Measurements from ENCODE around the gene HLA-A. TPM values are rescaled to one million over a fixed set of nuclear protein-coding genes. Genes with fewer than 3 reads are reported as not detected.

Gene HLA-A
- total RNA-seq, 1 donor from 2014 or later: 479 TPM

DNA sequence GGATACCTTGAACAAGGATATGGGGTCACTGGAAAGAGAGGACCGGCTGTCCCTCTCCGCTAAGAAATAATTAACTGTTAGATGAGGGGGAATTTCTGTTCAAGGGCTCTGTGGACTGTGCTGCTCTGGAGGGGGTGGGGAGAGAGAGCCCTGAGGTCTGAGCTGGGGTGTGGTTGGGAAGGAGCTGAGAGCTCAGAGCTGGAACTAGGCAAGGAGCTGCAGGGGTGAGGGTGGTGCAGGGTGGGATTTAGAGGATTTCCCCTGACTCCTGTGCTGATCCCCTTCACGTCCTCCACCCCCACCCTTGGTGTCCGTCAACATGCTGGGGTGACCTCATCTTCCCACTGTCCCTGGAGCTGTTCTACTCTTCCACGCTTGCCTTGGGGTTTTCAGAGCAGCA is 52.5 kb downstream of the HLA-A start:
- TF ChIP-seq, protein P1, sequence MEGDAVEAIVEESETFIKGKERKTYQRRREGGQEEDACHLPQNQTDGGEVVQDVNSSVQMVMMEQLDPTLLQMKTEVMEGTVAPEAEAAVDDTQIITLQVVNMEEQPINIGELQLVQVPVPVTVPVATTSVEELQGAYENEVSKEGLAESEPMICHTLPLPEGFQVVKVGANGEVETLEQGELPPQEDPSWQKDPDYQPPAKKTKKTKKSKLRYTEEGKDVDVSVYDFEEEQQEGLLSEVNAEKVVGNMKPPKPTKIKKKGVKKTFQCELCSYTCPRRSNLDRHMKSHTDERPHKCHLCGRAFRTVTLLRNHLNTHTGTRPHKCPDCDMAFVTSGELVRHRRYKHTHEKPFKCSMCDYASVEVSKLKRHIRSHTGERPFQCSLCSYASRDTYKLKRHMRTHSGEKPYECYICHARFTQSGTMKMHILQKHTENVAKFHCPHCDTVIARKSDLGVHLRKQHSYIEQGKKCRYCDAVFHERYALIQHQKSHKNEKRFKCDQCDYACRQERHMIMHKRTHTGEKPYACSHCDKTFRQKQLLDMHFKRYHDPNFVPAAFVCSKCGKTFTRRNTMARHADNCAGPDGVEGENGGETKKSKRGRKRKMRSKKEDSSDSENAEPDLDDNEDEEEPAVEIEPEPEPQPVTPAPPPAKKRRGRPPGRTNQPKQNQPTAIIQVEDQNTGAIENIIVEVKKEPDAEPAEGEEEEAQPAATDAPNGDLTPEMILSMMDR (conservative IDR thresholded peaks at IDR 0.05; ENCODE audit: low read depth, low read length): no peak

DNA sequence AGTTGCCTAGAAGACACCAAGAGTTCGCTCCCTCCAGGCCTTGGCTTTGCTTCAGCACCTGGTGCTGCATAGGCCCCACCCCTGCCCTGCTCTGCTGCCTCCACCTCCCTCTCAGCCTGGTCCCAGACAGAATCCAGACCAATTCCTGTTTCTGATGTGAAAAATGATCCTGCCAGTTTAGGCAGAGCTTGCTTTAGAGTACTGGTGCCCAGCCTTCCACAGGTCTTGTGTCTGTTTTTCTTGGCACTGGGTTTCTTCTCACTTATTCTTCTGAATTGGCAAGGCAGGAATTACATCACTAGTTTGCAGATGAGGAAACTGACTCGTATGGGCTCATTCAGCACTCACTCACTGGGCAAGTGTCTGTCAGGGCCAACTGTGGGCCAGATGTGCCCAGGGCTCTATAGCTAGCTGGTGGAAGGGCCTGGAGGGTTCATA is 53.0 kb downstream of the HLA-A start:
- DNase-seq (ENCODE audit: low read depth): peak; percentile 51
- H3K4me3 ChIP-seq (ENCODE audit: low read depth, low read length): no peak overlapping the region
- TF ChIP-seq, protein P1 (conservative IDR thresholded peaks at IDR 0.05; ENCODE audit: low read depth, low read length): no peak

More for the DNA sequence above, 52.5 kb downstream of the HLA-A start:
- no peak for DNase-seq (ENCODE audit: low read depth)
- no peak overlapping the region for H3K4me3 ChIP-seq (ENCODE audit: low read depth, low read length)

Other genes with a start within 250 kb of the HLA-A start
- gene HLA-F, start 219.1 kb upstream of the HLA-A start, total RNA-seq: 2.5 and 2.8 TPM in 2 replicates
- 0.46 and 0.94 TPM in 2 replicates for gene HLA-G, start 114.7 kb upstream of the HLA-A start, total RNA-seq
- gene POLR1H, start 118.7 kb downstream of the HLA-A start, total RNA-seq: 30.3 and 31.7 TPM in 2 replicates
- gene PPP1R11, start 124.7 kb downstream of the HLA-A start, total RNA-seq: 45.4 and 54.5 TPM in 2 replicates
- gene RNF39, start 133.2 kb downstream of the HLA-A start, total RNA-seq: not detected in 2 replicates
- not detected in 2 replicates for gene TRIM31, start 170.6 kb downstream of the HLA-A start, total RNA-seq
- not detected in 2 replicates for gene TRIM40, start 193.6 kb downstream of the HLA-A start, total RNA-seq
- gene TRIM10, start 218.7 kb downstream of the HLA-A start, total RNA-seq: not detected in 2 replicates
- gene TRIM15, start 221.0 kb downstream of the HLA-A start, total RNA-seq: not detected in 2 replicates

Measured in epithelial cell of proximal tubule (primary cell).